SK-N-SH (cell line): ENCODE data around the gene PAPOLA. TPM values are rescaled to one million over a fixed set of nuclear protein-coding genes. Genes with fewer than 3 reads are reported as not detected.

Experiments
- CTCF ChIA-PET: fragments of 300-600, 350-600 bp; formaldehyde crosslinking; extraction: SDS; loops from one replicate; lab custom pipeline; 2021; lab: Yijun Ruan, JAX
- POLR2A ChIA-PET: fragments of 350-600 bp; sonication (Branson Sonifier 250); formaldehyde crosslinking; extraction: SDS; loops from one replicate; lab custom pipeline; 2020; ENCODE audit warnings: antibody characterized with exemption, inconsistent platforms; lab: Yijun Ruan, JAX
- DNase-seq: peaks from one replicate; pipeline ENCODE4 v3.0.0; 2012
- H2AFZ ChIP-seq: fragments of 200-600 bp; sonication (generic); 2 replicates; pipeline ENCODE4 v1.8.1; 2016; ENCODE audit warnings: antibody characterized with exemption, mild to moderate bottlenecking, low read depth
- H3F3A ChIP-seq: fragments of 200-600 bp; sonication (generic); replicated peaks from 2 replicates; pipeline ENCODE3; 2016; ENCODE audit warnings: antibody characterized with exemption, mild to moderate bottlenecking; ENCODE audit not compliant: insufficient read depth
- H3K27ac ChIP-seq, 2 experiments: fragments of 200-500 bp in 1 of 2; fragments of 200-600 bp in 1 of 2; sonication (Bioruptor generic) in 1 of 2; sonication (generic), shearing (Covaris generic) in 1 of 2; 2 replicates each; pipeline versions ENCODE4 v1.5.1 to v1.6.1; 2014 to 2016; ENCODE audit warnings: low read depth in 2 of 2, inconsistent platforms in 1 of 2, low read length in 1 of 2, mild to moderate bottlenecking in 1 of 2, mixed read lengths in 1 of 2
- H3K27me3 ChIP-seq: fragments of 200-600 bp; sonication (generic), shearing (Covaris generic); 2 replicates; pipeline ENCODE4 v1.6.1; 2016; ENCODE audit warnings: mixed run types; ENCODE audit not compliant: insufficient read depth
- H3K36me3 ChIP-seq, 2 experiments: fragments of 200-500 bp in 1 of 2; fragments of 200-600 bp in 1 of 2; sonication (Bioruptor generic) in 1 of 2; sonication (generic) in 1 of 2; replicated peaks in 1 of 2; 2 replicates each; pipeline versions ENCODE3 to v1.5.1; 2014 to 2016; ENCODE audit warnings: low read length in 1 of 2, mild to moderate bottlenecking in 1 of 2; ENCODE audit not compliant: insufficient read depth in 2 of 2, control insufficient read depth in 1 of 2
- H3K4me1 ChIP-seq, 2 experiments: fragments of 200-500 bp in 1 of 2; fragments of 200-600 bp in 1 of 2; sonication (Bioruptor generic) in 1 of 2; sonication (generic), shearing (Covaris generic) in 1 of 2; 2 replicates each; pipeline versions ENCODE4 v1.5.1 to v1.6.1; 2014 to 2016; ENCODE audit warnings: low read depth in 1 of 2, low read length in 1 of 2, mixed run types in 1 of 2; ENCODE audit not compliant: insufficient read depth in 2 of 2, control insufficient read depth in 1 of 2
- H3K4me2 ChIP-seq: fragments of 200-600 bp; sonication (generic), shearing (Covaris generic); 2 replicates; pipeline ENCODE4 v1.6.1; 2017; ENCODE audit warnings: mixed run types
- H3K4me3 ChIP-seq, 2 experiments: fragments of 200-500 bp in 1 of 2; fragments of 200-600 bp in 1 of 2; sonication (Bioruptor generic) in 1 of 2; sonication (generic), shearing (Covaris generic) in 1 of 2; 2 replicates each; pipeline versions ENCODE4 v1.5.1 to v1.8.1; 2014 to 2016; ENCODE audit warnings: low read depth in 2 of 2, inconsistent platforms in 1 of 2, low read length in 1 of 2, mild to moderate bottlenecking in 1 of 2, mixed read lengths in 1 of 2, moderate library complexity in 1 of 2
- H3K79me2 ChIP-seq: fragments of 200-600 bp; sonication (generic); 2 replicates; pipeline ENCODE4 v1.8.1; 2017; ENCODE audit warnings: mild to moderate bottlenecking; ENCODE audit not compliant: insufficient read depth
- H3K9ac ChIP-seq: fragments of 200-600 bp; sonication (generic); 2 replicates; pipeline ENCODE4 v1.6.1; 2017; ENCODE audit warnings: mixed run types
- H3K9me2 ChIP-seq: fragments of 200-600 bp; sonication (generic); 2 replicates; pipeline ENCODE4 v1.6.1; 2017; ENCODE audit warnings: mixed run types
- H3K9me3 ChIP-seq: fragments of 200-600 bp; sonication (generic); 2 replicates; pipeline ENCODE4 v1.6.1; 2017; ENCODE audit warnings: mixed run types, mild to moderate bottlenecking, moderate library complexity
- H4K20me1 ChIP-seq: fragments of 200-600 bp; sonication (generic); 2 replicates; pipeline ENCODE4 v1.6.1; 2017; ENCODE audit warnings: mild to moderate bottlenecking, mixed run types; ENCODE audit not compliant: insufficient read depth
- CTCF ChIP-seq: fragments of 200-600 bp; sonication (generic); IDR thresholded peaks from 2 replicates; pipeline ENCODE4 v1.6.1; 2017; ENCODE audit warnings: antibody characterized with exemption, mild to moderate bottlenecking, moderate library complexity
- ELF1 ChIP-seq: IDR thresholded peaks from 2 replicates; pipeline ENCODE4 v1.4.0; 2012
- EP300 ChIP-seq, 2 experiments: IDR thresholded peaks; 2 replicates each; pipeline versions ENCODE4 v1.4.0 to v1.6.1; 2012; ENCODE audit warnings: borderline replicate concordance in 1 of 2, low read depth in 1 of 2, low read length in 1 of 2
- EZH2phosphoT487 ChIP-seq: fragments of 200-600 bp; sonication (generic); IDR thresholded peaks from 2 replicates; pipeline ENCODE4 v1.6.1; 2017; ENCODE audit warnings: low read depth, mixed run types, mild to moderate bottlenecking, antibody characterized with exemption, moderate library complexity, borderline replicate concordance
- FOXJ3 ChIP-seq: sonication (generic); formaldehyde crosslinking; IDR thresholded peaks from 2 replicates; pipeline ENCODE4 v1.5.1; 2020; ENCODE audit warnings: mild to moderate bottlenecking, missing genetic modification reagents
- FOXM1 ChIP-seq: IDR thresholded peaks from 2 replicates; pipeline ENCODE4 v1.4.0; 2012; ENCODE audit warnings: low read depth, mild to moderate bottlenecking
- GATA2 ChIP-seq: sonication (generic); formaldehyde crosslinking; IDR thresholded peaks from 2 replicates; pipeline ENCODE4 v1.5.0; 2020; ENCODE audit warnings: mild to moderate bottlenecking, missing genetic modification reagents
- MXI1 ChIP-seq: IDR thresholded peaks from 2 replicates; pipeline ENCODE4 v1.6.1; 2012; ENCODE audit warnings: mild to moderate bottlenecking, low read depth, low read length, improper control_type of control experiment
- NRF1 ChIP-seq: IDR thresholded peaks from 2 replicates; pipeline ENCODE4 v1.6.1; 2012; ENCODE audit warnings: low read depth, mild to moderate bottlenecking, low read length
- RAD21 ChIP-seq: IDR thresholded peaks from 2 replicates; pipeline ENCODE4 v1.6.1; 2012; ENCODE audit warnings: mild to moderate bottlenecking, low read length
- RFX5 ChIP-seq: IDR thresholded peaks from 2 replicates; pipeline ENCODE4 v1.6.1; 2012; ENCODE audit warnings: mild to moderate bottlenecking, improper control_type of control experiment, low read length
- RXRA ChIP-seq: IDR thresholded peaks from 2 replicates; pipeline ENCODE4 v1.4.0; 2012; ENCODE audit warnings: low read depth, mild to moderate bottlenecking, borderline replicate concordance
- TAF1 ChIP-seq: IDR thresholded peaks from 2 replicates; pipeline ENCODE4 v1.6.1; 2012; ENCODE audit warnings: low read depth, mild to moderate bottlenecking, low read length, moderate library complexity, borderline replicate concordance
- USF1 ChIP-seq: IDR thresholded peaks from 2 replicates; pipeline ENCODE4 v1.4.0; 2012; ENCODE audit warnings: low read depth, borderline replicate concordance
- WGBS: methylation state at CpG from one replicate; pipeline ENCODE4 v1.1.6; 2017; ENCODE audit warnings: low lambda C conversion rate; 5-methylcytosine and 5-hydroxymethylcytosine counted together
- polyA plus RNA-seq, 3 experiments: library from polyadenylated mRNA; depleted of rRNA; stranded (reverse); fragments of >200 nt; gene quantifications; 2 replicates each; pipeline ENCODE4 v1.2.3, GENCODE V29; 2012
- TF ChIP-seq, protein P1 (sequence below): IDR thresholded peaks from 2 replicates; pipeline ENCODE4 v1.6.1; 2012; ENCODE audit warnings: mild to moderate bottlenecking, low read depth, low read length, moderate library complexity
- TF ChIP-seq, protein P2 (sequence below): IDR thresholded peaks from 2 replicates; pipeline ENCODE4; 2012
- TF ChIP-seq, protein P3 (sequence below): fragments of 150-350 bp; IDR thresholded peaks from 2 replicates; pipeline ENCODE4 v1.6.1; 2016; ENCODE audit warnings: mild to moderate bottlenecking, low read depth, low read length

Gene PAPOLA
- polyA plus RNA-seq, 1 of the 3 experiments (the other 2 are of a cell fraction), result 53.7 TPM

DNA sequence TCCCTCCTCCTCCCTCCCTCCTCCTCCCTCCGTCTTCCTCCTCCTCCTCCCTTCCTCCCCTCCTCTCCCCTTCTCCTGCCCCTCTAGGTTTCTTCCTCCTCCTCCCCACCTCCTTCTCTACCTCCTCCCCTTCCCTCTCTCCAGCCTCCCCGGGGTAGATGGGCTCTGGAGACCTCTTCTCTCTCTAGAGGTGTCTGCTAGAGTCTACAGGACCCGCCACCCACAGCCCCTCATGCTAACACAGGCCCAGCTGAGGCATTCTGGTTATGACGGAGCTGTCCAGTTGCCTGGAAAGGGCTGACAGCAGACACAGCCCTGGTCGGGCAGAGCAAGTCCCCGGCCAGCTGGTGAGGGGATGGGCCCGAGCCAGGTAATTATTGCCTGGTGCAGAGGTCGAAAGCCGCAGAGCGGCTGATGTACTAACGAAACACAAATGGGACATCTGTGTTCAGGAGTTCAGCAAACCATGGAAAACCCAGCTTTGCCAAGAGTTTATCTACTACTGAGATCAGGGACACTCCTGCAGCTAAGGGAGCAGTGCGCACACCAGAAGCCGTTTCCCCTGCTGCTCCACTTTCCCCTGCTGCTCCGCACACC, 96.2 kb downstream of the PAPOLA start:
- Histone ChIP-seq H2AFZ (no peak overlapping the region), H3K27ac (peak overlapping the region in 1 of 2 experiments; percentile 58; a peak in 2 of 4 replicates), H4K20me1 (no peaks in the 10 kb centered on the region), H3K9me3 (no peaks in the 10 kb centered on the region), H3K79me2 (no peaks in the 10 kb centered on the region), H3K4me2 (no peak overlapping the region), H3K4me3 (no peak overlapping the region), H3K27me3 (peaks cover 1% of the 10 kb centered on the region; the same call in 1 of the 2 replicates)
- DNase-seq, result peak; percentile 83
- WGBS, result 17% methylated on average over 10 of the region's 14 CpGs
- CTCF ChIA-PET, result interaction anchor here (0.6 to 1.3 kb wide), 4 partner anchors 14 to 143 kb away, joined by 3 to 6 read pairs (median 4); no protein-coding TSS in a partner anchor
- TF ChIP-seq TAF1 (no peak), EP300 (IDR thresholded peaks at IDR 0.05; ENCODE audit: borderline replicate concordance in 1 of 2, low read depth in 1 of 2, low read length in 1 of 2) (peak in 1 of 2 experiments; percentile 53; a peak in 2 of 4 replicates), EZH2phosphoT487 (no peak), RAD21 (peak; percentile 38), MXI1 (peak; percentile 63; the same call in 1 of the 2 replicates), GATA2 (peak; percentile 90)
- TF ChIP-seq, all 33 proteins: peak for 4
- H3K4me1 ChIP-seq, result peaks cover 0 to 19% of the 10 kb centered on the region in 2 experiments; a peak in 1 of 4 replicates
- no peaks in the 10 kb centered on the region for H3K36me3 ChIP-seq
- no peaks in the 10 kb centered on the region for H3F3A ChIP-seq
- no peaks in the 10 kb centered on the region for H3K9me2 ChIP-seq
- POLR2A ChIA-PET, result interaction anchor here (0.7 to 1.0 kb wide), 2 partner anchors 16 to 24 kb away, joined by 4 to 5 read pairs; no protein-coding TSS in a partner anchor
- H3K9ac ChIP-seq, result no peak overlapping the region

GRCh38 chr14:96599076-96599475, 96.9 kb downstream of the PAPOLA start:
- ChIA-PET CTCF (interaction anchor here (0.7 to 1.3 kb wide), 3 partner anchors 15 to 143 kb away, joined by 3 to 6 read pairs (median 6); no protein-coding TSS in a partner anchor), POLR2A (interaction anchor here (1.0 kb wide), 1 partner anchor 16 kb away, joined by 5 read pairs; no protein-coding TSS in a partner anchor)
- H4K20me1 ChIP-seq, result no peaks in the 10 kb centered on the region
- H3K4me1 ChIP-seq, result peaks cover 0 to 18% of the 10 kb centered on the region in 2 experiments; a peak in 1 of 4 replicates
- no peak overlapping the region for H3K4me3 ChIP-seq
- no peaks in the 10 kb centered on the region for H3K36me3 ChIP-seq
- H3K27ac ChIP-seq, result peak overlapping the region in 1 of 2 experiments; percentile 30; a peak in 1 of 4 replicates
- H3K79me2 ChIP-seq, result no peaks in the 10 kb centered on the region
- H3F3A ChIP-seq, result no peaks in the 10 kb centered on the region
- no peak overlapping the region for H3K9ac ChIP-seq
- peak; percentile 36 for DNase-seq
- no peak overlapping the region for H3K4me2 ChIP-seq
- WGBS, result 60% methylated on average over 8 of the region's 10 CpGs
- peaks cover 8% of the 10 kb centered on the region; the same call in 1 of the 2 replicates for H3K27me3 ChIP-seq
- no peaks in the 10 kb centered on the region for H3K9me3 ChIP-seq
- no peaks in the 10 kb centered on the region for H3K9me2 ChIP-seq
- no peak overlapping the region for H2AFZ ChIP-seq
- TF ChIP-seq ELF1 (no peak), FOXJ3 (CRISPR knock-in tag) (no peak), FOXM1 (no peak), RFX5 (no peak), MXI1 (no peak), EZH2phosphoT487 (no peak), CTCF (no peak), NRF1 (no peak), RXRA (no peak), GATA2 (no peak), USF1 (no peak)
- TF ChIP-seq, protein P1, sequence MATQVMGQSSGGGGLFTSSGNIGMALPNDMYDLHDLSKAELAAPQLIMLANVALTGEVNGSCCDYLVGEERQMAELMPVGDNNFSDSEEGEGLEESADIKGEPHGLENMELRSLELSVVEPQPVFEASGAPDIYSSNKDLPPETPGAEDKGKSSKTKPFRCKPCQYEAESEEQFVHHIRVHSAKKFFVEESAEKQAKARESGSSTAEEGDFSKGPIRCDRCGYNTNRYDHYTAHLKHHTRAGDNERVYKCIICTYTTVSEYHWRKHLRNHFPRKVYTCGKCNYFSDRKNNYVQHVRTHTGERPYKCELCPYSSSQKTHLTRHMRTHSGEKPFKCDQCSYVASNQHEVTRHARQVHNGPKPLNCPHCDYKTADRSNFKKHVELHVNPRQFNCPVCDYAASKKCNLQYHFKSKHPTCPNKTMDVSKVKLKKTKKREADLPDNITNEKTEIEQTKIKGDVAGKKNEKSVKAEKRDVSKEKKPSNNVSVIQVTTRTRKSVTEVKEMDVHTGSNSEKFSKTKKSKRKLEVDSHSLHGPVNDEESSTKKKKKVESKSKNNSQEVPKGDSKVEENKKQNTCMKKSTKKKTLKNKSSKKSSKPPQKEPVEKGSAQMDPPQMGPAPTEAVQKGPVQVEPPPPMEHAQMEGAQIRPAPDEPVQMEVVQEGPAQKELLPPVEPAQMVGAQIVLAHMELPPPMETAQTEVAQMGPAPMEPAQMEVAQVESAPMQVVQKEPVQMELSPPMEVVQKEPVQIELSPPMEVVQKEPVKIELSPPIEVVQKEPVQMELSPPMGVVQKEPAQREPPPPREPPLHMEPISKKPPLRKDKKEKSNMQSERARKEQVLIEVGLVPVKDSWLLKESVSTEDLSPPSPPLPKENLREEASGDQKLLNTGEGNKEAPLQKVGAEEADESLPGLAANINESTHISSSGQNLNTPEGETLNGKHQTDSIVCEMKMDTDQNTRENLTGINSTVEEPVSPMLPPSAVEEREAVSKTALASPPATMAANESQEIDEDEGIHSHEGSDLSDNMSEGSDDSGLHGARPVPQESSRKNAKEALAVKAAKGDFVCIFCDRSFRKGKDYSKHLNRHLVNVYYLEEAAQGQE, result no peak
- TF ChIP-seq, protein P2, sequence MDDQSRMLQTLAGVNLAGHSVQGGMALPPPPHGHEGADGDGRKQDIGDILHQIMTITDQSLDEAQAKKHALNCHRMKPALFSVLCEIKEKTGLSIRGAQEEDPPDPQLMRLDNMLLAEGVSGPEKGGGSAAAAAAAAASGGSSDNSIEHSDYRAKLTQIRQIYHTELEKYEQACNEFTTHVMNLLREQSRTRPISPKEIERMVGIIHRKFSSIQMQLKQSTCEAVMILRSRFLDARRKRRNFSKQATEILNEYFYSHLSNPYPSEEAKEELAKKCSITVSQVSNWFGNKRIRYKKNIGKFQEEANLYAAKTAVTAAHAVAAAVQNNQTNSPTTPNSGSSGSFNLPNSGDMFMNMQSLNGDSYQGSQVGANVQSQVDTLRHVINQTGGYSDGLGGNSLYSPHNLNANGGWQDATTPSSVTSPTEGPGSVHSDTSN, result no peak
- TF ChIP-seq, protein P3, sequence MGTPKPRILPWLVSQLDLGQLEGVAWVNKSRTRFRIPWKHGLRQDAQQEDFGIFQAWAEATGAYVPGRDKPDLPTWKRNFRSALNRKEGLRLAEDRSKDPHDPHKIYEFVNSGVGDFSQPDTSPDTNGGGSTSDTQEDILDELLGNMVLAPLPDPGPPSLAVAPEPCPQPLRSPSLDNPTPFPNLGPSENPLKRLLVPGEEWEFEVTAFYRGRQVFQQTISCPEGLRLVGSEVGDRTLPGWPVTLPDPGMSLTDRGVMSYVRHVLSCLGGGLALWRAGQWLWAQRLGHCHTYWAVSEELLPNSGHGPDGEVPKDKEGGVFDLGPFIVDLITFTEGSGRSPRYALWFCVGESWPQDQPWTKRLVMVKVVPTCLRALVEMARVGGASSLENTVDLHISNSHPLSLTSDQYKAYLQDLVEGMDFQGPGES, result no peak
